Ramos (cell line): ENCODE measurements around the gene OR4C3.
"Not testable (repeated sequence)": the region's sequence is repeated elsewhere in the genome, so short reads cannot be mapped to it uniquely, and the experiment has no call there.

Experiments used
- in situ Hi-C: fragments of 300-500 bp; cut with MboI; formaldehyde crosslinking; loops from one replicate; pipeline ENCODE4 v1.14.3; 2022; ENCODE audit warnings: low sequenced_read_pairs; ENCODE audit not compliant: unreplicated experiment

OR4C3 gene

DNA sequence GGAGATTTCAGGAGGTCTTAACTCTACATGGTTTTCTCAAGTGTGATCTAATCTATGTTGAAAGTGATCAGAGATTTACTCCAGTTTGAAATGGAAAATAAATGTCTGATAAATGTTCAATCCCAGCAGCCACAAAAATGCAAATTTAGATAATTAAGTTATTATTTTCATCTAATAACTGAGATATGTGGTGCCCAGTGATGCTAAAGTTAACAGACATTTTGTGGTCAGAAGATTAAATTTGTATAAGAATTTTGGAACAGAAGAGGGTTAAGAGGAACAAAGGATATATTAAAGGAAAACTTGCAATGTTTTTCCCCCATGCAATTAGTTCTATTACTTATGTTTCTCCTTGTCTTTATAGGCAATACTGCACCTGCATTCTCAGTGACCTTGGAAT lies at the start of gene OR4C3:
Gene OR4C3 (plus strand): TSS at position 301 of the 400 bp plus-strand sequence. CDS start 102 bp downstream, outside the sequence.
- in situ Hi-C loops = not testable (repeated sequence)

DNA sequence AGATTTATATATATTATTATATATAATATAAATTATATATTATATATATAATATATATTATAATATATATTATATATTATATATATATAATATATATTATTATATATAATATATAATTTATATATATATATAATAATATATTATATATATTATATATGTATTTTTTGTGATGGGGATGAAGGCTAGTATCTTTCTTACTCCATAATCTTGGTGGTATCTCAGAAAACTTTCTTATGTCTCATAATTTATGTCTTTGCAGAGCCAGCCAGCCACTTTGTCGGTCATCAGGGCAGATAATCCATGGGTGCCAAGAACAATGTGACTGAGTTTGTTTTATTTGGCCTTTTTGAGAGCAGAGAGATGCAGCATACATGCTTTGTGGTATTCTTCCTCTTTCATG lies 18.8 kb upstream of the OR4C3 start, which contains the start of gene OR4S1:
Gene OR4S1 (plus strand): TSS at position 301 of the 400 bp plus-strand sequence. CDS start 0 bp downstream, at position 301.
- in situ Hi-C loops = no loop called here

DNA sequence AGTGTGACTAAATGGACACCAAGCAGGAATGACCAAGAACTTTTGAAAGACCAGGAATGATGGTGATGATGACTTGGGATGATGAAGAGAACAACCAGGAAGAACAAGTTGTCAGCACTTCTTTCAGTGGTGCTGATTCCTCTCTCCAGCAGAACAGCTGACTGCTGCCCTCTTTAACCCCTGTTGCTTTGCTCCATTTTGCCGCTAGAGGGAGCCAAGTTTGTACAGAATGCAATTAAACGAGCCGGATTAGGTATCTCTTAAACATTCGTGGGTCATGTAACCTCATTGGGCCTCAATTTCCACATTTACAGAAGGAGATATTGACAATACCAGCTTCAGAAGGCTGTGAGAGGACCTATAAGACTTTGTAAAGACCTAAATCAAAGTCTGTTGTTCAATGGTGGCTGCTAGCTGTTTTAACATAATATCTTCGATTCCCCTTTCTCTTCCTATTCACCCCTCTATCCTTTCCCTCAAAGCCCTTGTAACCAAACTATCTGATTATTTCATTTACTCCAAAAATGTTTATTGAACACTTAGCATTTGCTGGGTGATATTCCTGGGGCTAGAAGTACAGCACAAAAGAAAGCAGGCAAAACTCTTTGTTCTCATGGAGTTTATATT lies 16.8 kb upstream of the OR4C3 start:
- in situ Hi-C loops = no loop called here

- in situ Hi-C loops = not testable (repeated sequence)
Observed at GRCh38 chr11:48313590-48313989, 11.1 kb upstream of the OR4C3 start.

DNA sequence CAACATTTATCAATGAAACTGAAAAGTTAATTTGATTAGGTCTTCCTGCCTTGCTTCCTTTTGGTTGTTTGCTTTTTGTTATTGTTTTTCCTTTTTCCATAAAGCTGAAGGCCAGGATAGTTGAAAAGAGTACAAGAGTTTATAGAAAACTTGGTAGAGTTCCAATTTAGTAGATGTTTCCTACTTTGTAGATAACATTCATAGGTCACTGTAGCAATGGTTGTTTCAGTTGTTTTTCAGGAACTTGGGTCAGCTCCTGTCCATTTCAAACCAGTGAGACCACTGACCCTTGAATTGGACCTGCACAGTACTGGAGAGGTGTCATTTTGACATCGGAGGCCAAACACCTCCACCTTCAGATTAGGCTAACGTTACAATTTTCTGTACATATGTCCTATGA lies 4.9 kb upstream of the OR4C3 start:
- in situ Hi-C loops = not testable (repeated sequence)

DNA sequence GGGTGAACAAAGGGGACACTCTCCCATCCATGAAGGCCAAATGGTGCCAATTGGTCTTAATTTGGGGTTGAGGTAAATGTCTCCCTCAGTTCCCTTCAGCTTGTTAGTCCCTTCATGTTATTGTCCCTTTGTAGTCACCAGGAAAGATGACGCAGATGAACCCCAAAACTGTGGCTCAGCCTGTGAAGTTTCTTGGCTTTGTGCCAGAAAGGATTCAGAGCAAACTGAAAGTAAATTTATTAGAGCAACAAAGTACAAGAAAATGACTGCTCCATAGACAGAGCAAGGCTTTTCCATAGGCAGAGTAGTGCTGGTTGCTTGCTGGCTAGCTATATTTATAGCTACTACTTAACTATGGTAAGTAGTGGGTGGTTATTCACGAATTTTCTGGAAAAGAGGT lies 16.7 kb downstream of the OR4C3 start:
- in situ Hi-C loops = no loop called here

DNA sequence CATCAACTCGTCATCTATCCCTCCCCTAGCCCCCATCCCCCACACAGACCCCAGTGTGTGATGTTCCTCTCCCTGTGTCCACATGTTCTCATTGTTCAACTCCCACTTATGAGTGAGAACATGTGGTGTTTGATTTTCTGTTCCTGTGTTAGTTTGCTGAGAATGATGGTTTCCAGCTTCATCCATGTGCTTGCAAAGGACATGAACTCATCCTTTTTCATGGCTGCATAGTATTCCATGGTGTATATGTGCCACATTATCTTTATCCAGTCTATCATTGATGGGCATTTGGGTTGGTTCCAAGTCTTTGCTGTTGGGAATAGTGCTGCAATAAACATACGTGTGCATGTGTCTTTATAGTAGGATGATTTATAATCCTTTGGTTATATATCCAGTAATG lies 17.8 kb downstream of the OR4C3 start:
- in situ Hi-C loops = not testable (repeated sequence)

- in situ Hi-C loops = not testable (repeated sequence)
Observed at GRCh38 chr11:48346286-48346685, 21.6 kb downstream of the OR4C3 start.

DNA sequence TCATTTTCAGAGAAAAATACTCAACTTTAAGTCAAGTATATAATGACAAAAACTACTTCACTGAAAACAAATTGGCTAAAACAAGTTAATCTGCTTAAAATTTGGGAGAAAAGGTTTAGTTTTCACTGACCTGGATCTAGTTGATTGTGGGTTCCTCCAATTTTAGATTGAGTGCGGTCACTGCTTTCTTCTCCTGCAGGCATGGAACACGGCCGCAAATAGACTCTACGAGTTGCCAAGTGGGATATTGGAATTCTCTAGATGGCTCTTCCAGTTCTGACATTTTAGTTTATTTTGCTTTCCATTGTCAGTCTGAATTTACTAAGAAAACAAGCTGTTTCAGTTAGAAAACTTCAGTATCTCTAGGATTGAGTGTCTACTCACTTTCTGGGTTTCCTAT lies 29.3 kb downstream of the OR4C3 start:
- in situ Hi-C loops = no loop called here

DNA sequence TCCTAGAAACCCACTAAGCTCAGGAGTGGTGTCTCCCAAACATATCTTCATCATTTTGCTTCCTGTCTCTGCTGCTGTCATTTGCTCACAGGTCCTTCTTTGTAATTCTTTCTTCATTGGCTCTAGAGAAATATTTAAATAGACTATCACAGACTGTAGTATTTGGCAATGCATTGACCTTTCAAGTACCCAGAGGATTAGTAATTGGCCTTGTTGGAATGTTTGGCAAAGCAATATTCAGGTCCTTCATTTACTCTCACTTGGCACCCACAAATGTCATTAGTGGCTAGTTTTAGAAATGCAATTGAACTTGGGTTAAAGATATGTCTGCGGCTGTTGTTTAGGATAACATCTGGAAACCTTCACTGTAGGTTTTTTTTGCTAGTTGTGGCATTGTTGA lies 30.0 kb downstream of the OR4C3 start:
- in situ Hi-C loops = no loop called here

GRCh38 chr11:48361289-48361688 lies 36.6 kb downstream of the OR4C3 start:
- in situ Hi-C loops = not testable (repeated sequence)

DNA sequence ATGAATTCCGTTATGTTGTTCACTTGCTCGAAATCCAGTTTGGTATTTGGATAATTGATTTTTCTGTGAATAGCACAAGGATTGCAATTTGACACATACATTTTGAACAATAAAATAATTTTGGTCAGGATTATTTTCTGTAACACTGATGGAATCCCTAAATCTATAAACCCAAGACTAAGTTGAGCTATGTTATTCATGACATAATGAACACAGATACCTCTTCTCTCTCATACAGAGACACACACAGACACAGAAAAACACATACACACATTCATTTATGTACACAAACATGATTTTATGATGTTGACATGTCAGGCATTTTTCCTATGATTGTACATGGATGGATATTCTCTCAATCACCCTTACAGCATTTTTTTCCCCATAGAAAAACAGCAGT lies 41.6 kb downstream of the OR4C3 start, which contains the start of gene OR4C5:
Gene OR4C5 (minus strand): TSS at position 101 of the 400 bp plus-strand sequence. CDS start 0 bp downstream, at position 101.
- in situ Hi-C loops = no loop called here
